GM18520 (cell line): ENCODE results near the gene ETV6.

ENCODE experiments used
- ATAC-seq: cut with Tn5 transposase; IDR thresholded peaks from one replicate; pipeline ENCODE4 v1.9.1; 2021; ENCODE audit not compliant: unreplicated experiment

The ETV6 gene

GRCh38 chr12:11738450-11738849 is 89.0 kb downstream of the ETV6 start:
- no peak for ATAC-seq

GRCh38 chr12:11739980-11740577 is 90.6 kb downstream of the ETV6 start:
- ATAC-seq = no peak

GRCh38 chr12:11741434-11742092 is 92.1 kb downstream of the ETV6 start:
- no peak for ATAC-seq

GRCh38 chr12:11743423-11744409 is 94.2 kb downstream of the ETV6 start:
- ATAC-seq = no peak

- ATAC-seq = no peak
Measured at GRCh38 chr12:11744410-11744801, 94.9 kb downstream of the ETV6 start.

GRCh38 chr12:11745113-11745512 is 95.6 kb downstream of the ETV6 start:
- ATAC-seq = no peak

GRCh38 chr12:11746024-11746771 is 96.7 kb downstream of the ETV6 start:
- no peak for ATAC-seq

GRCh38 chr12:11746940-11747716 is 97.7 kb downstream of the ETV6 start:
- peak; percentile 36 for ATAC-seq

- ATAC-seq = no peak
Measured at GRCh38 chr12:11747969-11748368, 98.5 kb downstream of the ETV6 start.

GRCh38 chr12:11748903-11749302 is 99.4 kb downstream of the ETV6 start:
- ATAC-seq = no peak

- peak; percentile 37 for ATAC-seq
Measured at GRCh38 chr12:11749943-11750690, 100.6 kb downstream of the ETV6 start.

GRCh38 chr12:11752403-11753149 is 103.1 kb downstream of the ETV6 start:
- ATAC-seq = no peak

GRCh38 chr12:11753150-11753499 is 103.7 kb downstream of the ETV6 start:
- ATAC-seq = no peak

GRCh38 chr12:11753826-11754225 is 104.4 kb downstream of the ETV6 start:
- no peak for ATAC-seq

GRCh38 chr12:11754256-11754655 is 104.8 kb downstream of the ETV6 start:
- ATAC-seq = no peak

GRCh38 chr12:11755302-11755930 is 105.9 kb downstream of the ETV6 start:
- ATAC-seq = no peak

- no peak for ATAC-seq
Measured at GRCh38 chr12:11756022-11756421, 106.5 kb downstream of the ETV6 start.

GRCh38 chr12:11756523-11756922 is 107.0 kb downstream of the ETV6 start:
- no peak for ATAC-seq
